Suppressor macrophage treated with lipopolysaccharide for 1 hour (primary cell): Measurements from ENCODE around the gene GATC.

Experiments used
- DNase-seq, 3 donors: peaks; one replicate each; pipeline ENCODE4 v3.0.0-alpha.2; 2020 to 2022

GATC gene

GRCh38 chr12:120445911-120446843 lies at the start of gene GATC, which contains the start of gene TRIAP1:
GATC (plus strand) TSS chr12:120446444; CDS start chr12:120446481, 37 bp downstream.
TRIAP1 (minus strand) TSS chr12:120446384; CDS start chr12:120446372, 12 bp downstream.
- DNase-seq = peak; percentile 88 to 93 (median 91)

- DNase-seq = no peak
Observed at GRCh38 chr12:120397824-120398540, 48.3 kb upstream of the GATC start.

GRCh38 chr12:120399531-120399930 lies 46.7 kb upstream of the GATC start:
- no peak for DNase-seq

GRCh38 chr12:120402217-120402616 lies 44.0 kb upstream of the GATC start:
- no peak for DNase-seq

GRCh38 chr12:120403869-120404268 lies 42.4 kb upstream of the GATC start:
- DNase-seq = no peak

GRCh38 chr12:120404271-120404670 lies 42.0 kb upstream of the GATC start:
- no peak for DNase-seq

- DNase-seq = no peak
Observed at GRCh38 chr12:120406069-120406468, 40.2 kb upstream of the GATC start.

- no peak for DNase-seq
Observed at GRCh38 chr12:120406553-120406952, 39.7 kb upstream of the GATC start.

GRCh38 chr12:120408771-120409170 lies 37.5 kb upstream of the GATC start:
- no peak for DNase-seq

GRCh38 chr12:120412421-120412820 lies 33.8 kb upstream of the GATC start:
- DNase-seq = no peak

GRCh38 chr12:120413901-120414695 lies 32.1 kb upstream of the GATC start:
- no peak for DNase-seq

- DNase-seq = no peak
Observed at GRCh38 chr12:120416490-120417216, 29.6 kb upstream of the GATC start.

GRCh38 chr12:120417917-120418580 lies 28.2 kb upstream of the GATC start:
- no peak for DNase-seq

GRCh38 chr12:120421701-120422100 lies 24.5 kb upstream of the GATC start:
- no peak for DNase-seq

- DNase-seq = no peak
Observed at GRCh38 chr12:120422892-120423456, 23.3 kb upstream of the GATC start.

GRCh38 chr12:120425797-120426196 lies 20.4 kb upstream of the GATC start:
- DNase-seq = no peak

- no peak for DNase-seq
Observed at GRCh38 chr12:120428597-120429229, 17.5 kb upstream of the GATC start.

- no peak for DNase-seq
Observed at GRCh38 chr12:120429368-120429767, 16.9 kb upstream of the GATC start.

GRCh38 chr12:120432772-120433525 lies 13.3 kb upstream of the GATC start:
- DNase-seq = no peak
